IPS-NIHi7 (cell line): ENCODE results near the gene SNAP47.
"Not testable (repeated sequence)": the region's sequence is repeated elsewhere in the genome, so short reads cannot be mapped to it uniquely, and the experiment has no call there.

ENCODE experiments used
- DNase-seq: peaks from one replicate; pipeline ENCODE4 v3.0.0; 2012; ENCODE audit warnings: mixed read lengths; ENCODE audit errors: extremely low spot score

The SNAP47 gene, protein sequence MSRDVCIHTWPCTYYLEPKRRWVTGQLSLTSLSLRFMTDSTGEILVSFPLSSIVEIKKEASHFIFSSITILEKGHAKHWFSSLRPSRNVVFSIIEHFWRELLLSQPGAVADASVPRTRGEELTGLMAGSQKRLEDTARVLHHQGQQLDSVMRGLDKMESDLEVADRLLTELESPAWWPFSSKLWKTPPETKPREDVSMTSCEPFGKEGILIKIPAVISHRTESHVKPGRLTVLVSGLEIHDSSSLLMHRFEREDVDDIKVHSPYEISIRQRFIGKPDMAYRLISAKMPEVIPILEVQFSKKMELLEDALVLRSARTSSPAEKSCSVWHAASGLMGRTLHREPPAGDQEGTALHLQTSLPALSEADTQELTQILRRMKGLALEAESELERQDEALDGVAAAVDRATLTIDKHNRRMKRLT

GRCh38 chr1:227734856-227735538 is at the start of gene SNAP47, which contains the start of gene JMJD4:
SNAP47 (plus strand) TSS chr1:227735435; CDS start chr1:227747737, 12,302 bp downstream.
JMJD4 (minus strand) TSS chr1:227735302; CDS start chr1:227735273, 29 bp downstream.
- peak; percentile 96 for DNase-seq

- no peak for DNase-seq
Measured at GRCh38 chr1:227685807-227686206, 49.4 kb upstream of the SNAP47 start.

DNA sequence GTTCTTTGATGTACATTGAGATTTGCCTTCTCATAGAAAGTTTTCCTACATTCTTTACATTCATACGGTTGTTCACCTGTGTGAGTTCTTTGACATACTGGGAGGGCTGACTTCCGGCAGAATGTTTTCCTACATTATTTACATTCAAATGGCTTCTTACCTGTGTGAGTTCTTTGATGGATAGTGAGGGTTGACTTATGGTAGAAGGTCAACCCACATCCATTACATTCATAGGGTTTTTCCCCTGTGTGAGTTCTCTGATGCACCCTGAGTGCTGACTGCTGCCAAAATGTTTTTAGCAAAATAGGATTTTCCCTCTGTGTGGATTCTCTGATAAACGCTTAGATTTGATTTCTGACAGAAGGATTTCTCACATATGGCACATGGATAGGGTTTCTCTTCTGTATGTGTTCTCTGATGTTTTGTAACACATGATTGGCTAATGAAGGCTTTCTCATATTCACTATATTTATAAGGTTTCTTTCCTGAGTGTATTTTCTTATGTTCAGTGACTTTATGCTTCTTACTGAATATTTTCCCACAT is 37.8 kb upstream of the SNAP47 start:
- DNase-seq: no peak

GRCh38 chr1:227701631-227702030 is 33.6 kb upstream of the SNAP47 start:
- DNase-seq: not testable (repeated sequence)

DNA sequence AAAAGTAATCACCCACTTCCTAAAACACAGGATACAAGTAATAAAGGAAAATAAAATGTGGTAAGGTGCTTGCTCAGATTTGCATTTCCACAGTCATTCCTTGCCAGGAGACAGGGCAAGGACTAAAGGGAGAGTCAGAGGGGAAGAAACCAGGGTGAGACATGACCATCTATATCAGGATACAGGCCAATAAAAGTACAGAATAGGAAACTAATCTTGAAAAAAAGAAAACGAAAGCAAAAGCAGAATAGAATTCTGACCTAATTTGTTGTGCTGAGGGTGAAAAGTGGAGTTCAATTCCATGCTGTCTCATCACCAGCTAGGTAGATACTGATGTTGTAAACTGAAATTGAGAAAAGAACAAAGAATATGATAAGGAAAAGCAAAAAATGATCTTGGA is 27.4 kb upstream of the SNAP47 start:
- DNase-seq: no peak

DNA sequence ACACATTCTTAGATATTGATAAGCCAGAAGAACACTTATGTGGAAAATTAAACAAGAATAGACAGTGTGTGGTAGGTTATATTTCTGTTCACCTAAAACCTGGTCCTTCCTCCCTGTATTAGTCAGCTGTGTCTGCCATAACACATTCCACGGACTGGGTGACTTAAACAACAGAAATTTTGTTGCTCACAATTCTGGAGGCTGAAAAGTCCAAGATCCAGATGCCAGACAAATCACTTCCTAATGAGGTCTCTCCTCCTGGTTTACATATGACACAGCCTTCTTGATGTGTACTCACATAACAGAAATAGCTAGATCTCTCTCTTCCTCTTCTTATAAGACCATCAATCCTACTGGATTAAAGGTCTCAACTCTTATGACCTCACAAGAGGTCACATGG is 25.8 kb upstream of the SNAP47 start:
- DNase-seq: no peak

GRCh38 chr1:227710474-227710873 is 24.8 kb upstream of the SNAP47 start:
- not testable (repeated sequence) for DNase-seq

GRCh38 chr1:227712648-227713047 is 22.6 kb upstream of the SNAP47 start:
- no peak for DNase-seq

GRCh38 chr1:227718932-227719331 is 16.3 kb upstream of the SNAP47 start:
- no peak for DNase-seq

GRCh38 chr1:227723474-227723873 is 11.8 kb upstream of the SNAP47 start:
- DNase-seq: no peak

DNA sequence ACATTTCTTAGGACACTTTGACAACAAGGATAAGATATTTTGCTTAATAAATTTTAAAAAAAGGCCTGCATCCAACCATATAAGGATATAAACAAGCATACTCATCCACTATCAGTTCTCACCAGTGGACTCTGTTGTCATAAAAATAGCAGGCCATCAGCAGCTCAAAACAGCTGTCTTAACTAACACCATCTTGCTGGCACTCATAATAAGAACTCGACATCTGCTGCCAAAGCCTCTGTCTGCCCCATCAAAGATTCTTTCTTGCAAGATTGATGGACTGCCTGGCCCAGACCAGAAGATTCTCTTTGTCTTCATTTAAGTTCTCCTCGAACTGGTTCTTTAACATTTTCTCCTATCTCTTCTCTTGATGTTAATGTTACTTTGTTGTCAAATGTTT is 10.2 kb upstream of the SNAP47 start:
- no peak for DNase-seq

DNA sequence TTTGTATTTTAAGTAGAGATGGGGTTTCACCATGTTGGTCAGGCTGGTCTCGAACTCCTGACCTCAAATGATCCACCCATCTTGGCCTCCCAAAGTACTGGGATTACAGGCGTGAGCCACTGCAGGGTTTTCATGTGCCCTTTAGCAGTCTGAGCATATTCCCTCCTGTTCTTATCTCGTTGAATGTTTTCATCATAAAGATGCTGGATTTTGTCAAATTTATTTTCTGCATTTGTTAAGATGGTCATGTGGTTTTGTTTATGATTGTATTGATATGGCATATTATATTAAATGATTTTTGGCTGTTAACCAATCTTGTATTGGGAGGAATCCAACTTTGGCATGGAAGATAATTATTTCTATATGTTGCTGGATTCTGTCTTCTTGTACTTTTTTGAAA is 8.9 kb upstream of the SNAP47 start:
- DNase-seq: no peak

DNA sequence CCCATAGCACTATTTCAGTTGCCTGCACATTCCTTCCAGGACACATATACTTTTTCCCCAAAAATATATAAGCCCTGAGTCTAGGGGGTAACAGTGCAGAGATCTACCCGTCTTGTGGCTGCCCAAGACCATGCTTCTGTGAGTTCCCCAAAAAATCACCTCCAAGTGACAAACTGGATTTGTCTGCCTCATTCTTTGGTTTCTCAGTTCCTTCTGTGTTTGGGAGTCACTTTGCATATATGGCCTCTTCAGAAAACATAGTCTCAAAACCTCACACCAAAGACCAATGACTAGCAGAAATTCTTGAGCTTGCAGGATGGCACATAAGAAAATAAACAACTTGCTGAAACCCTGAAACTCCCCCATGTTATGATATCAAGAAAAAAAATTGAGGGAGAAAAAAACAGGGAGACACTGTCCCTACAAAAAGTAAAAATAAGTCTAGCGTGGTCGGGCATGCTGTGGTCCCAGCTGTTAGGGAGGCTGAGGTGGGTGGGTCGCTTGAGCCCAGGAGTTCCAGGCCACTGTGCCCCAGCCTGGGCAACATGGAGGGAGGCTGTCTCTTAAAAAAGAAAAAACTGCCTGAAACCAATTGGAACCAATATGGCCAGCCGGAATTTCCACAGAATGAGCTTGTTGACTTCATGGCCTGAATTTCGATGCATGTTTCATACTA is 8.2 kb upstream of the SNAP47 start:
- no peak for DNase-seq

DNA sequence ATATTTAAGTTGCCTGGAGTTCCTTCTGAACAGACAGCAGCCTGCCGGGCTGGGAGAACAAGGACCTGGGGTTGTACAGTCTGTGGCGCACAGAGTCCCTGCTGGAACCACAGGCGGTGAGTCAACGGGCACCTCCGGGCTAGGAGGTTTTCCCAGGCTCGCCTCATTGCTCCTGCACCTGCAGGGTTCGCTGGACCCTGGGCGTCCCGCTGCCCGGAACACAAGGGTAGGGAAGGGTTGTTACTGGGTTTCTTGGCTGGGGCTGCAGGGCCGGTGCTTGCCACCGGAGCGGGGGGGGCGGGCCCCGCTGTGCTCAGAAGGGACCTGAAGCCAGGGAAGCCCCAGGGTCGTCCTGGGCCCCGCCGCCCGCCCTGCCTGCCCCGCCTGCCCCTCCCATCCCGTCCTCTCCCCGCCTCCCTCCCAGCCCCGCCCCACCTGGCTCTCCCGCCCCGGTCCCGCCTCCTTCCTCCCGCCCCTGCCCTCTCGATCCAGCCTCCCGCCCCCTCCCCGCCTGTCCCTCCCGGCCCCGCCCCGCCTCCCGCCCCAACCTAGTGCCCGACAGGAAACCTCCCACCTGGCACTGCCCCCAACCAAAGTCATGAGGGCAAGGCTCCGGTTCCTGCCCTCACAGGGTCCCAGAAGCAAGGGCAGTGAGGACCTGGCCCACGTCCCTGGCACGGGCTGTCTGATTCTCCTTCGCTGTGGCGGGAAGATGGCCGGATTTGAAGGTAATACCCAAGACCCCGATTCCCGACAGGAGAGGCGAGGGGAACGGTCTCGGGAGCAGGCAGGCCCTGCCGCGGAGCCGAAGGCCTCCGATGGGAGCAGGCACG is 7.0 kb upstream of the SNAP47 start:
- DNase-seq: peak; percentile 94

GRCh38 chr1:227728892-227729143 is 6.4 kb upstream of the SNAP47 start:
- DNase-seq: no peak

- DNase-seq: peak; percentile 45
Measured at GRCh38 chr1:227729144-227729880, 5.9 kb upstream of the SNAP47 start.

- peak; percentile 78 for DNase-seq
Measured at GRCh38 chr1:227729881-227730629, 5.2 kb upstream of the SNAP47 start.

- DNase-seq: no peak
Measured at GRCh38 chr1:227730630-227731151, 4.5 kb upstream of the SNAP47 start.

- no peak for DNase-seq
Measured at GRCh38 chr1:227731241-227731677, 4.0 kb upstream of the SNAP47 start.
